Activated T-cell treated with anti-CD3 and anti-CD28 coated beads for 1 hour (primary cell): ENCODE measurements around the gene TMEM245.
"Not testable (repeated sequence)": the region's sequence is repeated elsewhere in the genome, so short reads cannot be mapped to it uniquely, and the experiment has no call there.

ENCODE experiments used
- DNase-seq: peaks from one replicate; pipeline ENCODE4 v3.0.0-alpha.2; 2020; ENCODE audit warnings: low read depth

Gene TMEM245

DNA sequence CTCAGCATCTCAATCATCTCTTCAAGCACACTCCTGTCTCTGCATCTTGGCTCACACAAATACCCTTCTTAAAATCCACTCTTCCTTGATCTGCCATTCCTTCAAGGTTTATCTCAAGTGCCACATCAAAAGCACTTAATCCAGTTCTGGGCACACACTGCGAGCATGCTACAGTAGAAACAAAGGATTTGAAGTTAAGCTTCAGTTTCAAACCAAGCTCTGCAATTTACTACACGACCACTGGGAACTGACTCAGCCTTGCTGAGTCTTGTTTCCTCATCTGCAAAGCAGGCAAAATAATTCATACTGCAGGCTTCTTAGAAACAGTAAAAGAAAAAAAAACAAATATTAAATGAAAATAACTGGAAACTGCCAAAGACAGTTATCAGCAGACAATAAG lies 56.0 kb downstream of the TMEM245 start:
- DNase-seq: no peak

GRCh38 chr9:109062543-109062942 lies 57.2 kb downstream of the TMEM245 start:
- no peak for DNase-seq

DNA sequence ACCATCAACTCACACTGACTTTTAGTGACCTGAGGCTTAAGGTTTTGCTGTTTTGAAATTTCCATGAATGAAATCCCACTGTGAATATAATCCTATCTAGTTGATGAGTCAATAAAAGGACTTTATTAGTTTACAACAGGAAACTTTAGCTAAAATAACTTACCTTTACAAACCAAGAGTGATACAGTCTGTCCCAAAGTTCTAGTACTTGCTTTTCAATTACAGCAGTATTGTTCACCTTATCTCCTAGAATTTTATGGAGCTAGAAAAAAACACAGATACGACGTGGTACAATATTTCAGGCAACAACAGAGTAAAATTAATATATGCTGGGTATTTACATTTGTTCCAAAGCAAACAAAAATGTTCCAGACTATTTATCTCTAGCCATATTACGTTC lies 59.6 kb downstream of the TMEM245 start:
- DNase-seq: no peak

GRCh38 chr9:109053121-109053520 lies 66.6 kb downstream of the TMEM245 start:
- not testable (repeated sequence) for DNase-seq

DNA sequence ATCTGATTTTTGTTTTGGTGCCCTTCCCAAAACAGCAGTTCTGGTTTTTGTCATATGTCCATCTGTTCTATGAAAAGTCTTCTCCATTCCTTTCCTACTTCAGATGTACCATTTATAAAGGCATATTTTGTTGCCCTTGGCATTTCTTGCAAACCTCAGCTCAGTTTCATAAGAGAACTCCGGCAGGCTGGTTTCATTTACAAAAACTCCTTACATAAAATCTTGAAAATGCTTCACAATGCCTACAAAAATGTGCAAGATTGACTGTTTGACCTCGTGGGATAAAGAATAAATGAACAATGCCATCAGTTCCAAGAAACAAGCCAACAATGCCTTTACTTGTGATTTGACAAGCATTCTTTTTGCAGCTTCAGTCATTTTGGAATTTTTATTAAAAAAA lies 67.3 kb downstream of the TMEM245 start:
- DNase-seq: no peak

GRCh38 chr9:109051733-109052132 lies 68.0 kb downstream of the TMEM245 start:
- DNase-seq: no peak

DNA sequence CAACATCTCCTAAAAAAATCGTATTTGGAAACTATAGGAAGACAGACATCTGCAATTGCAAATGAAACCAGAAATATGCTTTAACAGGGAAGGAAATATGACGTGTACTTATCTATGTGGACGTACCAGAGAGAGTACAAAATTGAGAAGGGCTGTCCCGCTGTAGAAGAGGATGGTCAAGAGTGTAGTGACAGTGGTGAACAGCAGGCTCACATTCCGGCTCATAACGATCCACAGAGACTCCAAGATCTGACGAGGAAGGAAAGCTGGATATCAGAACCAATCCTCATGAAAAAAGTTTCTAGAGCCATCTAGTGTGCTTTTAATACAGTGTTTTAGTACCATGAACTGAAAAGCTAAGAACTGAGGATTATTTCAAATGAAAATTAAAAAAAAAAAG lies 69.3 kb downstream of the TMEM245 start:
- no peak for DNase-seq

DNA sequence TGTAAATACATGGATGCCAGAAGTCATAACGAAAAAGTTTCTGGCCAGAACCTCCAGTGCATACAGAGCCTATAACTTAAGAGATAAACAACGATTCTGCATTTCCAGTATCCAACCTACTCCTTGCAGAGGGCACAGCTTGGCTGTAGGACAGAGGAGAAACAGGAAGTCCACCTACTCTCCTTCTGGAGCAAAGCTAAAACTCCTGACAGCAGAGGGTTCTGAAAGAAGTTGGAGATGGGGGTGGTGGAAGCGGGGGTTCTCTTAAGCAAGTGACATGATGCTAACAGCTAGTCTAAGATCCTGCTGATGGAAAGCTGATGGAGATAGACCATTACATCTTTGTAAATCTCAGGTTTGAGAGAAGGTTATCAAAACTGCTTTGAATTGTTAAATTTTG lies 70.9 kb downstream of the TMEM245 start:
- DNase-seq: no peak

DNA sequence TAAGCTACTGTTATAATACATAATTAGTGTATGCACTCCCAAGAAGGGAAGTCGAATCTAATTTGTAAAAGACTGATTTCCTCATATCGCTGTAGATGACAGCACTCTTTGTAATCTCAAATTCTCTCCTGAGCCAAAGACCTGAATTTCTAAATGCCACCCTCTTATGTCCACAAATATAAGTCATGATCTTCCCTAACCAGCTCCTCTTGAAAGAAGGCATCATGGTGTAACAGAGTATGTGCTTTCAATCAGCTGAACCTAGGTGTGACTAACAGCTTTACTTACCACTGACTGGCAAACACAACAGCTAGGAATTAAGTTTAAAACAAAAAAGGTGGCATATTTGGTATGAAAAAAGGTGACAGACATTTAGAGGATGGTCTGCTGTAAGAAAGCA lies 72.5 kb downstream of the TMEM245 start:
- DNase-seq: no peak

DNA sequence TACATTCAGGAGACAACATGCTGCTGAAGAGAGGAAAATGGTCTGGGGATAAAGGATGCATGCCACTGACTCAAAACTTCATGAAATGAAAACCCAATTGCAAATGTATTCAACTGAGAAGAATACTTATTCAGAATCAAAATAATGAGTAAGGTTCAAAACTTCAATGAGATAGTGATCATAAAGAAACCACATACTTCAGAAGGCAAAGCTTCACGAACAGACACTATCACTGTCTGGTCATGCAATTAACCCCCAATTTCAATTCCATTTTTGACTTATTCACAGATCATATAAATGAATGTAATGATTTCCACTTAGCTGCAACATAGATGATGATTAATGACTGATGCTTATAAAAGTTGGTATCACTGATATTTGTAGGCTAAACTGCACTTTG lies 73.4 kb downstream of the TMEM245 start:
- no peak for DNase-seq

GRCh38 chr9:109043578-109043977 lies 76.2 kb downstream of the TMEM245 start:
- no peak for DNase-seq

- DNase-seq: no peak
Observed at GRCh38 chr9:109040571-109040970, 79.2 kb downstream of the TMEM245 start.

GRCh38 chr9:109039539-109039938 lies 80.2 kb downstream of the TMEM245 start:
- DNase-seq: no peak

GRCh38 chr9:109037946-109038715 lies 81.6 kb downstream of the TMEM245 start:
- no peak for DNase-seq

DNA sequence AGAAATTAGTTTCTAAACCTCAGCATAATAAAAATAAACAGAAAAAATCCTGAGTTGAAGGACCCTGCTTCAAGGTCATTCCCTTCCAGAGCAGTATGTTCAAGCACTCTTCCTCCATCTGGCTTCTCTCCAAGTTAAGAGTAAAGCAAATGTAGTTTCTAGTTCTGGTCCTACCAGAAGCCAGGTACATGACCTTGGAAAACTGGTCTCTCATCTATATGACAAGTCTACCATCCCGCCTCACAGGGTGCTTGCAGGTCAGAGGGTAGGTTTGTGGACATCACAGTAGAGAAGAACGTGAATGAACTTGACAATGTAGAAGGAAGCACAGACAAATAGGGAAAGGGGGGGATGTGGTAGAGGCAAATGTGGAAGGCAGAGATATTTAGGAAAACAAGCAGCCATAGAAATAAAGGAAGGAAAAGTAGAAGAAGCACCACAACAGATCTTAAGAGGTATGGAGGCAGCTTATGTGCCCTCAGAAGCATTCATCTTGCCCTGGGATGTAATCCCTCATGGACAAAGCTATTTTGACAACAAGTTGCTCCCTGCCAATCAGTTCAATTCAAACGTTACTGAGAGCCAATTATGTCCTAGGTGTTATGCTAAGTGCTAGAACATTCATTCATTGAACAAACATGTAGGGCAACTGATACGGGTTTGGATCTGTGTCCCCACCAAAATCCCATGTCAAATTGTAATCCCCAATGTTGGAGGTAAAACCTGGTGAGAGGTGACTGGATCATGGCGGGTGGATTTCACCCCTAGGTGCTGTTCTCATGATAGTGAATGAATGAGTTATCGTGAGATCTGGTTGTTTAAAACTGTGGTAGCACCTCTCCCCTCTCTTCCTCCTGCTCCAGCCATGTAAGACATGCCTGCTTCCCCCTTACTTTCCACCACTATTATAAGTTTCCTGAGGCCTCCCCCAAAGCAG lies 82.7 kb downstream of the TMEM245 start:
- DNase-seq: no peak

DNA sequence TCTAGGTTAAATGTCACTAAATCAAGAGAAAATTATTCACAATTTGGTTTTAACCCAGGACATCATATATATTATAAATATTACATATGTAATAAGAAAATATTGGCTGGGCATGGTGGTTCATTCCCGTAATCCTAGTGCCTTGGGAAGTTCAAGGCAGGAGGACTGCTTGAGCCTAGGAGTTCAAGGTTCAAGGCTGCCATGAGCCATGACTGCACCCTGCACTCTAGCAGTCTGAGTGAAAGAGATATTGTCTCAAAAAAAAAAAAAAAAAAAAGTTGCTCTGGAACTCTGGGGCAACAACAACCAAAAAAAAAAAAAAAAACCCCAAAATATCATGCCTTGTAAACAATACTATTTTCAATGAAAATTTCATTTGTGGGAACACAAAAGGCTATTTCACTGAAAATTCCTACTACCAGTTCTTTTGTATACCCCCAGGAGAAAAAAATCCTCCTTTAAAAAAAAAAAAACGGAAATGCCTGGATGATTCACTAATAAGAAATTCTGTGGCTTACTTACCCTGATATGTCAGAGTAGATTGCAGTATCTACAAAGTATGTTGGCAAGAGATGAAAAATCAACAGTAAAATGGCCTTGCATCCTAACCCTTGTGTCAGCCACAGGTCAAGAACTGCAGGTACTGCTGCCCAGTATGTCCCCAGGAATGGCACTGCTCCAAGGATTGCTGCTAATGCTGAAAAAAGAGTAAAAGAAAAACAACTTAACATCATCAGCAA lies 83.9 kb downstream of the TMEM245 start:
- no peak for DNase-seq

GRCh38 chr9:109033941-109034700 lies 85.6 kb downstream of the TMEM245 start:
- DNase-seq: no peak

DNA sequence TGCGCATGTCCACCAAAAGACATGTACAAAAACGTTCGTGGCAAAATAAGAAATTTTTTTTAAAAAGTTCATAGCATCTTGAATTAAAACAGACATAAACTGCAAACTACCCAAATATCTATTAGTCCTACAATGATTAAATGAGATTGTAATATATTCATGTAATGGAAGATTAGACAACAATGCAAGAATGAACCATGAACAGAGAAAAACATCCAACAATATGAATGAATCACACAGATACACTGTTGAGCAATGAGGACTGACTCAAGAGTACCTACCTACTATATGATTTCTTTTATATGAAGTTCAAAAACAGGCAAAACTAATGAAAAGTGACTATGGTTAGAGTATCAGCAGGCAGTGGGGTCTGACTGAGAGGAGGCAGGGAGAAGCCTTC lies 88.5 kb downstream of the TMEM245 start:
- DNase-seq: no peak

DNA sequence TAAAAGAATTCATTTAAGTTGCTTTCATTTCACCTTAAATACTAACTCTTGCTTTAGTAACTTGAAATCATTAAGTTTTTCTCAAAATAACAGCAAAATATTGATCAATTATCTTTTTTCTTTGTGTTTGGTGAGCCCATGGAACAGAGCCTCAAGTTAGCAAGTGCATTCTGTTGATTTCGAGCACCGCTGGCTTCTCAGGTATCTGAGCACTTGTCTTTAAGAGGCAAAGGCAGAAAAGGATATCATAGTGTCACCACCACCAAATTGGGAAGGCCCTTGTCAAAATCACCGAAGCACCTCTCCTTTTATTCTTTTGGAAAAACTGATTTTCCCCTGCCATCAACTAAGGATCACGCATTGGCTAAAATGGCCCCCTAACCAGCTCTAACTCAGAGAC lies 89.3 kb downstream of the TMEM245 start:
- DNase-seq: no peak

DNA sequence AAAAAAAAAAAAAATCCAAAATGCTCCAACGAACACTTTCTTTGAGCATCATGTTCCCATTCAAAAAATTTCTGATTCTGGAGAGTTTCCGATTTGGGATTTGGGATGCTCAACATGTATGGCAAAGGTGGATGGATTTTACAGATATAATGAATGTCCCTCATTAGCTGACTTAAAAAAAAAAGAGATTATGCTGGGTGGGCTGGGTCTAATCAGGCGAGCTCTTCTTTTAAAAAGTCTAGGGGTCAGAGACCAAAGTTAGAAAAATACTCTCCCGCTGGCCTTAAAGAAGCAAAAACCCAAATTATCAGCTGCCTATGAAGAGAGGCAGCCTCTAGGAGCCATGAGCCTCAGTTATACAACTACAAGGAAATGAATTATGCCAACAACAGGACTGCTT lies 91.3 kb downstream of the TMEM245 start:
- DNase-seq: no peak

DNA sequence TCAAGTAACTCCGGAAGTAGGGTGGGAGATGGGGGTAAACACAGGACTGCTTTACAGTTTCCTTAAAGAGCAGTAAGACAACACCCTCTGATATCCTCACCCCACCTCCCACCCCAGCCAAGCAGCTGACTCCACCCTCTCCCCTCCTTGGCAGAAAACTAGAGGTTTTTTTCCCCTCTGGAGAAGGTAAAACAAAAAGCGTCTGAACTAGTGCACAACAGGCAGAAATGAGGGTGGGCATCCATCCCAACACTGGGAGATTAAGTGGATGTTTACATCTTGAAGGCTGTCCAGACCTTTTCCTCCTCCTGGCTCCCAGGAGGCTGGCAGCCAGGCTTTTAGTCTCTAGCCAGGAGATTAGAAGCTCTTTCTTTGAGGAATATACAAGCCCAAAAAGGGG lies 92.6 kb downstream of the TMEM245 start:
- DNase-seq: no peak

DNA sequence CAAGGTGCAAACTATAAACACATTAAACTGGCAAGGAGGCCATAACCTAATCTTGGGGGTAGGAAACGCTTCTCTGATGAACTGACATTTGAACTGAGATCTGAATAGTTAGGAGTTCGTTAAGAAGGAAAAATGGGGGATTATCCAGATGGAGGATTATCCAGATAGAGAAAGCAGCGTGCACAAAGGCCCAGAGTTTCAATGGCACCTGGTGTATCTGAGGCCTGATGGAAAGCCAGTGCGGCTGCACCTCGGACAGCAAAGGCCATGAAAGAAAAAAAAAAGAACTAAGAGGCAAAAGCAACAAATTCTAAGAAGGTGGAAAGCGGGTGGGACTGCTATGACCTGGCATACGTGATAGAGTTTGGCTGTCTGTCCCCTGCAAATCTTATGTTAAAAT lies 93.4 kb downstream of the TMEM245 start:
- DNase-seq: no peak
